Amniotic epithelial cell (primary cell): ENCODE measurements around the gene STOML1.
"Not testable (repeated sequence)": the region's sequence is repeated elsewhere in the genome, so short reads cannot be mapped to it uniquely, and the experiment has no call there.

ENCODE experiments used
- DNase-seq: peaks from one replicate; pipeline ENCODE4 v3.0.0-alpha.2; 2010; ENCODE audit warnings: low read depth

Gene STOML1

DNA sequence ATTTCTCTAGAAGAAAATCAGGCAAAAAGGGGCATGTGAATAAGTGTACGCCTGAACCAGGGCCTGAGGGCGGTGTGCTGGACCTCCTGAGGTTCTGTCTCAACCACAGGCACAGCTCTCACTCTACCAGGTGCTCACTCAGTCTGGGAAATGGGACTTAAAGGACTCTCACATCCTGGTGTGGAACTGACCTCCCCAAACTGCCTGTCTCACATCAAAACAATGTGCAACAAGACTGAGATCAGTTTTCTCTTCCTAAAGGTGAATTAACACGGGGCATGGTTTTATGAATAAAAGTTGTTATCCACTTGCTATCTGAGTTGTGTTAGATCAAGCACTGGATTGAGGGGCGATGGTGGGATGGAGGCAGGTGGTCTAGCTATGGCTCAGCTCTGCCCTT is 4.8 kb downstream of the STOML1 start:
- no peak for DNase-seq

DNA sequence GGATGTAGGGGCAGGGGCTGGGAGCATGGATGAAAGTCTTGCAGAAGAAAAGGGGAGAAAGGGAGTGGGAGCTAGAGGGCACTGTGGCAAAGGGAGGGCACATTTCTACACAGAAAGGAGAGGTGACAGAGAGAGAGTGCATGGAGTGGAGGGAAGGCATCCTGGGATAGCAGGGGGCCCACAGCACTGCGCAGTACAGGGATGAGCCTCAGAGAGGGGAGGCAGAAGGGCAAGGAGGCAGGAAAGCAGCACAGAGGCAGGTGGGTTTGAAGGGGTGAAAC is 5.4 kb downstream of the STOML1 start:
- DNase-seq: no peak

DNA sequence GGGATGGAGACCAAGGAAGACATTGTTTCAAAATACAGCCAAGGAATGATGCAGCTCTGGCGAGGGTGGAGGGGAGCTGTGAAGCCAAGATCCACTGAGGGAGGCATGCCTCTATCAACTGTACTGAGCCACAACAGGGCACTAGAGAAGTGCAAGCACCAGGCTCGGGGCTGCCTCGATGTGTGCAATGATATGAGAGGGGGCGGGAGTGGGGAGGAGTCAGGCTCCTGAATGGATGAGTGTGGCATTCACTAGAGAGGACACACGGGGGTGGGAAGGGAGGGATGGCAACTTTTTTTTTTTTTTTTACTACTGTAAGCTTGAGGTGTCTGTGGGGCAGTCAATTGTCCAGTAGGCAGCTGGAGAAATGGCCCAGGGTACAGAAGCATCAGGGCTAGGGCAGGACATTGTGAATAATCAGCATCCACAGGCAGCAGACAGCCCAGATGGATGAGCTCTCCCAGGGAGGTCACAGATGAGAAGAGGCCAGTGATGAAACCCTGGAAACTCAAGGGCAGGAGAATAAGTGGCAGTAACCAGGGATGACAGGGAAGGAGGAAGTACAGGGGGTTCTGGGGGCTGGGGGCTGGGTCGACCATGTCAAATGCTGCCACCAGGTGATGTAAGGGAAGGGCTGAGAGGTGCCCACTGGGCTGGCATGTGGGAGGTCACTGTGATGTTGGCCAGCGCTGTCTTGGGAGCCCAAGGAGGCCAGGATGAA is 5.9 kb downstream of the STOML1 start:
- peak; percentile 55 for DNase-seq

DNA sequence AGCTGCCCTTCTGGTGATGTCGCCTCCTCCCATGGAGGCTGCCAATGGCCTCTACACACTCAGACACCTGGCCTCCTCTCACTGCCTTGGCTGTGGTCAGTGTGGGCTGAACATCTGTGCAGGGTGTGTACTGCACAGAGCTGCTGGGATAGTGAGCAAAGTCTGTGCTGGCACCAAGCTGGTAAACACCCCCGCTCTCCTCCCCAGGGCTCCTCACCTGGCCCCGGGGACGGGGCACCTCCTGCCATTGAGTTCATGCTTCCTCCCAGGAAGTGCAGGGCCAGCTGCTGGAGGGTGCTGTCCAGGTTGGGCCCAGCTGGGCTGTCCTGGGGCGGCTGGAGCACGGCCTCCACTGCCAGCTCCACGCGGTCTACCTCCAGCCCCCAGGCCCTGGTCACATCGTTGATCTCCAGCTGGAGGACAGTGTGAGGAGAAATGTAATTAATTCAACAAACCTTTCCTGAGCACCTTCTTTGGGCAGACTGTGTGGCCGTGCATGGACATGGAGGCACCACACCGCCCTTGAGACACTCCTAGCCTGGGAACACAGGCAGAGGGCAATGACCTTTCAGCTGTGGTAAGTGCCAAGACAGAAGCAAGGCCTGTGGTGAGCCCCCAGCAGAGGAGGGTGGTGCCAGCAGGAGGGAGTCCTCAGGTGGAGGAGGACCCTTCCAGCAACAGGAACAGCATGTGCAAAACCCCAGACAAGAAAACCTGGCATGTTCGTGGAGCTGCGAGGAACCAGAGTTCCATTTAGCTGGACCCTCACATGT is 6.8 kb downstream of the STOML1 start:
- DNase-seq: peak; percentile 60

DNA sequence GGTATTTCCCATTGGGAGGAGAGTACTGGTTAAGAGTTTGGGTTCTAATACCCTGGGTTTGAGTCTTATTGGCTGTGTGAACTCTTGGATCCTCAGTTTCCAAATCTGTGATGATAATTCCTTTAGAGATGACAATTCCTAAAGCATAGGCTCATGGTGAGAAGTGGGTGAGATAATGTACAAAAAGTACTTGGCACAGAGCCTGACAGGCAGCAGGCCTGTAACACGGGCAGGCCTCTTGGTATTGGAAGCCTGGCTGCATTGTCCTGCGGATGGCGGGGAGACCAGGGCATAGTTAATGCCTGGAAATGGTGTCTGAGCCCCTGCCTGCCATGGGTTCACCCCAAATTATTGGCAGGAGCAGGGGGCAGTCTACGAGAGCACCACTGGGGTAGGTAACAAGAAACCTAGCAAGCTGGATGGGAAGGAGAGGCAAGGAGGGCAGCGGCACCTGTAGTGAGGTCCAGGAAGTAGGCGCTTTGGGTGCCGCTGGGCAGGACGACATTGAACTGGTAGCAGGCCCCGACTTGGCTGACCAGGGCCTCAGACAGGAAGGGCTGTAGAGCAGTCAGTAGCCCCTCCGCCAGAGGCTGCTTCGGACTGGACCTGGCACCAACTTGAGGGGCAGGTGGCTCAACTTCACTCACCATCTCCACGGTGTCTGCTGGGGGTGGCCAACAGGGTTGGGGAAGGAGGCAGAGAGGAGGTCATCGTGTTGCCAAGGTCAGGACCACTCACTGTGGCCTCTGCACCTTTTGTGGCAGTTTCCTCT is 7.7 kb downstream of the STOML1 start:
- peak; percentile 55 for DNase-seq

DNA sequence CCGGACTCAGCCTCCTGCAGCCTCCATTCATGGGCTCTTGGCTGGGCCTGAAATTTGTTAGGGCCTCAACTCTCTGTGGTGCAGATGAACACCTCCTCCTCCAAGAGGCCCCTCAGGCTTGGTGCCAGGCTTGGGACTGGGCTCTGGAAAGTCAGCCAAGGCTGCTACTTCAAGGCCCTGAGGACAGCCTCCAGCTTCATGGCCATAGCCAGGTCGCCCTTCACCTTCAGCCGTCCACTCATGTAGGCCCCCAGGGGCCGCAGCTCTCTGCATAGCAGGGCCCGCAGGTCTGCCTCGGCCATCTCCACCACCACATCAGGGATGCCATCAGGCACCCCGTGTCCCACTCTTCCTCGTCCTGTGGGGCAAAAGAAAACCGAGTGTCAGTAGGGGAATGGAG is 8.3 kb downstream of the STOML1 start:
- no peak for DNase-seq

DNA sequence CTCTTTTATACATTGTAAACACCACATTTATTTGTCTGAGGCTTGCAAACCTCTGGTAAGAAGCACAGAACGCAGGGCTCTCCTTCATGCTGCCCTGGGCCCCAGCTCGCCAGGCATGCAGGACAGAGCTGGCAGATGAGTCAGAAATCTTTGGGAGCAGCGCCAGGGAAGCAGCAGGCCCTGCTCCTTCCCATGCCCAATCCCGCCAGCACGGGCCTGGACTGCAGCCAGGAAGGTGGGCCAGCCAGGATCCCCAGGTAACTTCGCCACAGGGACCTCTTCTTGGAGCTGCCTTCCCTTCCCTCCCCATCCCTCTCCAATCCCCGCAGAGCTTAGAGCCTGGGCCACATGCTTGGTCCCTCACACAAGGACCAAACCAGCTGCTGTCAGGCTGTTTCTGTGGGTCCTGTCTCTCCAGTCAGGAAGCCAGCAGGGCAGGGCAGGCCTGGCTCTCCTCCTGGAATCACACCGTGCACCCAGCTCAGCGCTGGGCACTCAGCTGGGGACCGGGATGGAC is 8.8 kb downstream of the STOML1 start:
- peak; percentile 90 for DNase-seq

GRCh38 chr15:73982222-73982962 is 9.7 kb downstream of the STOML1 start:
- peak; percentile 95 for DNase-seq

DNA sequence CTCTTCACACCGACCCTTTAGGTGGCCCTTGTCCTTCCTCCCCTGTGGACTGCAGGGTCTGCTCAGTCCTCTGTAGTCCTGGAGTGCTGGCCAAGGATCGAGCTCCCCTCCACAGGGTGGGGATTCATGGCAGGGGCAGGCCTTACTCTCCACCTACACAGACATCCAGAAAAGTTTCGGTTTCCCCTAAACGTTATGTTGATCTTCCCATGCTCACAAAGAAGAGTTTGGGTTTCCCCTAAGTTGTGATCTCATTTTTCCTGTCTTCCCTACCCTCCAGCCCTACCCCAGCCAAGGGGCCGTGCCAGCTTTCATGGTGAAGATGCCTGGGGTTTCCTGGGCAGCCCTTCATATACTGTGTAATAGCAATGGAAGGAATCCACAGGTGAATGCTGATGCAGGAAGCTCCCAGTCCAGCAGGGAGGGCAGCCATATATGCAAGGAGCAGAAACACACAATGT is 10.3 kb downstream of the STOML1 start:
- DNase-seq: peak; percentile 31

DNA sequence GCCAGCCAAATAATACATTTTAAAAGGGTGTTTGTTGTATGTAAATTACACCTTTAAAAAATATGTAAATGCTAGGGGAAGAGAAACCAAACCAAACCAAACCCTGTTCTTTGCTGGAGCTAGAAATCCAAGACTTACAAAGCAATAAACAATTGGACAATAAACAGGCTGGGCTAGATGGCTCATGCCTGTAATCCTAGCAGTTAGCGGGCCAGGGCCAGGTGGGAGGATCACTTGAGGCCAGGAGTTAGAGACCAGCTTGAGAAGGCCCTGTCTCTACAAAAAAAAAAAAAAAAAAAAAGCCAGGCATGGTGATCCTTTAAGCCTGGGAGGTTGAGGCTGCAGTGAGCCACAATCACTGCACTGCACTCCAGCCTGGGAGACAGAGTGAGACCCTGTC is 12.5 kb downstream of the STOML1 start:
- DNase-seq: peak; percentile 67

DNA sequence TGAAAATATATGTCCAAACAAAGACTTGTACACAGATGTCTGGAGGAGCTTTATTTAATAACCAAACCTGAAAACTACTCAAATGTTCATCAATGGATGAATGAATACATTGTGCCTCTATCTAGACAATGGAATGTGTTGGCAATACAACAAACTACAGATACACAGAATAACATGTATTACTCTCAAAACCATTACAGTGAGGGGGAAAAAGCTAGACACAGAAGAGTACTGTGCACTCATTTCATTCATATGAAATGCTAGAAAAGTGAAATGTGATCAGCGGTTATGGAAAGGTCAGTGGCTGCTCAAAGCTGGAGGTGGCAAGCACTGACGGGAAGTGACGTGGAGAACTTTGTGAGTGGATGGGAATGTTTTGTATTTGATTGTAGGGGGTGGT is 13.2 kb downstream of the STOML1 start:
- no peak for DNase-seq

- DNase-seq: not testable (repeated sequence)
Measured at GRCh38 chr15:73975440-73976125, 16.5 kb downstream of the STOML1 start.

DNA sequence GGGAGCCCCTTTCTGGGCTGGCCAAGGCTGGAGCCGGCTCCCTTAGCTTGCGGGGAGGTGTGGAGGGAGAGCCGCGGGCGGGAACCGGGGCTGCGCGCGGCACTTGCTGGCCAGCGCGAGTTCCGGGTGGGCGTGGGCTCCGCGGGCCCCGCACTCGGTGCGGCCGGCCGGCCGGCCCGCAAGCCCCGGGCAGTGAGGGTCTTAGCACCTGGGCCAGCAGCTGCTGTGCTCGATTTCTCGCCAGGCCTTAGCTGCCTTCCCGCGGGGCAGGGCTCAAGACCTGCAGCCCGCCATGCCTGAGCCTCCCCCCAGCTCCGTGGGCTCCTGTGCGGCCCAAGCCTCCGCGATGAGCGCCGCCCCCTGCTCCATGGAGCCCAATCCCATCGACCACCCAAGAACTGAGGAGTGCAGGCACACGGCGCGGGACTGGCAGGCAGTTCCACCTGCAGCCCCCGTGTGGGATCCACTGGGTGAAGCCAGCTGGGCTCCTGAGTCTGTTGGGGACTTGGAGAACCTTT is 18.4 kb downstream of the STOML1 start:
- not testable (repeated sequence) for DNase-seq

DNA sequence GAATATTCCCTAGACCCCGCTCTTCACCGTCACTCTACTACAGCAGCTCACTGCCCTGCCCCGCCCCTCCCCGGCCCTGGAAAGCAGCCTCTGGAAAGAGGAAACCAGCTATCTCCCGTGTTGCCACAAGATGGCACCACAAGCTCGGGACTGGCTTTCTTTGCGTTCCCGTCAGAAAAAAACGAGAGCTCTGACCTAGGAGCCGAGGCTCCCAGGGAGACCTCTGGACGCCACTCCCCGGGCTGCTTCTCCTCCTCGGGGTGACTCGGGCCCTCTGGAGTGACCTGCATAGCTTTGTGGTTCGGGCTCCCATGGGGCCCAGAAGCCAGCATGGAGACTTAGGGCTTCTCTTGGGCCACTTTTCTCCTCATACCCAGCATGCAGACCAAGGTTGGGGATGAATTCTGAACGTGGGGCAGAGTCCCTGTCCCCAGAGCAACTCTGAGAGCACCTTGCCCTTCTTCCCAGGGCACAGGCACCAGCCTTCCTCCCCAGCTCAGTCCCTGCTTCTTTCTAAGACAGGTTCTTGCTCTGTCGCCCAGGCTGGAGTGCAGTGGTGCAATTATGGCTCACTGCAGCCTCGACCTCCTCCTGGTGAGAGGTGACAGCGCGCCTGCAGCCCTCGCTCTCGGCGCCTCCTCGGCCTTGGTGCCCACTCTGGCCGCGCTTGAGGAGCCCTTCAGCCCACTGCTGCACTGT is 19.0 kb downstream of the STOML1 start:
- peak; percentile 68 for DNase-seq

- no peak for DNase-seq
Measured at GRCh38 chr15:73969151-73969759, 22.8 kb downstream of the STOML1 start.

- DNase-seq: no peak
Measured at GRCh38 chr15:73968461-73968860, 23.6 kb downstream of the STOML1 start.

DNA sequence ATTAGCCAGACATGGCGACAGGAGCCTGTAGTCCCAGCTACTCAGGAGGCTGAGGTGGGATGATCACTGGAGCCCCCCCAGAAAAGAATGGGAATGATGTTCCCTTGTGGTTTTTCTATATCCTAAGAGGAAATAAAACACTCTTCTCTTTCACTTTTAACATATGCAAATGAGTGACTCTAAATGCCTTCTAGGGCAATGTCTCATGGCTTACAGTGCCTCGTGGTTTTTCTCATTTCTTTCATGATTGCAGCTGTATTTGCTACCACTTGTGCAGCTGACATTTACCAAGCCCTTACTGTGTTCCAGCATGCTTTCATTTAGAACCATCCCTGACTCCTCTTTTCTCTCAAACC is 26.4 kb downstream of the STOML1 start:
- DNase-seq: peak; percentile 60

DNA sequence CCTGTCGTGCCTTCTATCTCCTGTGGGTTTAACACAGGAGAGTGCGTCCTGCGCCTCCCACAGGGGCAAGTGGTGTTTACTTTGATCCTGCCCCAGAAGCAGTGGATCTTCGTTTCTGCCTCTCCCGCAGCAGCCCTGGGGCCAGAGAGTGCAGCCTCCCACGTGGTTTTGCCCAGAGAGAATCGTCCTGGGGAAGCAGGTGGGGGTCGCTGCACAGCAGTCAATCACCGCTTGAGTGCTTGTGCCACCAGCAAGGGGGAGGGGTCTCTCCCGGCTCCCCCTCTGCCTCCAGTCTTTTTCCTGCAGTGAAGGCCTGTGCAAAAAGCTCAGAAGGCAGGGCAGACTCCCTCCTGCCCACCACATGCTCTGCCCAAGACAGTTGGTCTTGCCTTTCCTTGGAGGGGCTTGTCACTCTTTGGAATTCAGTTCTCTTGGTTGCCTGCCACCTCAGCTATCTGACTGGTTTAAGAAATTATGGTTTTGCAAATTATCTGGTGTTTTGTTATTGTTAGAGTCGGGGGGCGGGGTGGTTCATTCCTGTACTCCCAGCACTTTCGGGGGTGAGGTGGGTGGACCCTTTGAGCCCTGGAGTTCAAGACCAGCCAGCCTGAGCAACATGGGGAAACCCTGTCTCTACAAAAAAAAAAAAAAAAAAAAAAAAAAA is 26.9 kb downstream of the STOML1 start:
- DNase-seq: no peak

DNA sequence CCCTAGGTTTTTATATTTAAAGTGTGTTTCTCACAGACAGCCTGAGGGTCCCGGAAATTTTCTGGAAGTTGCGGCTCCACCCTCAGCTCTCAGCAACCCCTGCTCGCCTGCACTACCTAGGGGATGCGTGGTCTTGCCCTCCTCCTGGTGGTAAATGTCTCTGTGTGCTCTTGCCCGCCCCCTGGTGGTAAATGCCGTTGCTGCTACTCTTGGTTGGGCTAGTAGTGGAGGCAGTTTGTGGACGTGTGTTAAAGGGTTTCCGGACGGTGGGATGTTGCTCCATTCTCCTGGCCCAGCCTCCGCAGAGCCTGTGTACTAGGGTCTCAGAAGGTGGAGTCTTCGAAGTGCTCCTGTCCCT is 27.4 kb downstream of the STOML1 start:
- peak; percentile 71 for DNase-seq

DNA sequence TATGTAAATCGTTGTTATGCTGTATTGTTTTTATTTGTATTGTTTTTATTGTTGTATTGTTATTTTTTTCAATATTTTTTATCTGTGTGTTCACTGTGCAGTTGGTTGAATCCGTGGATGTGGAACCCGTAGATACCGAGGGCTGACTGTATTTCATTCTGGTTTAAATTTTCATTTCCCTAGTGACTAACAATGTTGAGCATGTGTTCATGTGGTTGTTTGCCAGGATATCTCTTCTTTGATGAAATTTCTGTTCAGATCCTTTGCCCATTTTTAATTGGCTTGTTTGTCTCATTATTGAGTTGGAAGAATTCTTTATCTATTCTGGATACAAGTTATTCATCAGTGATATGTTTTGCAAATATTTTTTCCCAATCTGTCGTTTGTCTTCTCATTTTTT is 29.7 kb downstream of the STOML1 start:
- no peak for DNase-seq
